ENCODE data around the gene ATP5F1D.

ATP5F1D gene

GRCh38 chr19:1281569-1282287 lies 40.2 kb downstream of the ATP5F1D start:
- Histone ChIP-seq H3K4me2 (ENCODE audit: low read depth, low read length, poor library complexity, severe bottlenecking) (no peak overlapping the region), H3K27me3 (ENCODE audit: insufficient read depth, low read length, poor library complexity, severe bottlenecking) (no peaks in the 10 kb centered on the region), H3K4me1 (ENCODE audit: insufficient read depth, low read length, poor library complexity, severe bottlenecking) (peaks cover under 1% of the 10 kb centered on the region), H3F3A (ENCODE audit: low read depth) (no peaks in the 10 kb centered on the region), H2AFZ (ENCODE audit: low read length) (no peak overlapping the region), H3K36me3 (ENCODE audit: insufficient read depth, low read length) (peaks cover 9% of the 10 kb centered on the region; the same call in 1 of the 2 replicates), H4K20me1 (ENCODE audit: insufficient read depth, low read length, poor library complexity, severe bottlenecking) (peaks cover under 1% of the 10 kb centered on the region), H3K4me3 (ENCODE audit: low read length, poor library complexity, severe bottlenecking) (no peak overlapping the region), H3K9me2 (replicated peaks; ENCODE audit: low read depth, low read length) (no peaks in the 10 kb centered on the region), H3K79me2 (ENCODE audit: insufficient read depth, low read length) (peaks cover 6% of the 10 kb centered on the region; the same call in 1 of the 2 replicates), H3K9me3 (ENCODE audit: insufficient read depth, low read depth, low read length) (no peaks in the 10 kb centered on the region), H3K9ac (ENCODE audit: low read depth, low read length, poor library complexity, severe bottlenecking) (no peak overlapping the region)
- TF ChIP-seq EZH2phosphoT487 (IDR thresholded peaks at IDR 0.05; ENCODE audit: borderline replicate concordance) (no peak), CTCF (conservative IDR thresholded peaks at IDR 0.05; ENCODE audit: low read length) (no peak)

- H3K9me3 ChIP-seq (ENCODE audit: insufficient read depth, low read depth, low read length): no peaks in the 10 kb centered on the region
- no peak overlapping the region for H3K4me2 ChIP-seq (ENCODE audit: low read depth, low read length, poor library complexity, severe bottlenecking)
- TF ChIP-seq EZH2phosphoT487 (IDR thresholded peaks at IDR 0.05; ENCODE audit: borderline replicate concordance) (no peak), CTCF (conservative IDR thresholded peaks at IDR 0.05; ENCODE audit: low read length) (no peak)
- no peaks in the 10 kb centered on the region for H3K79me2 ChIP-seq (ENCODE audit: insufficient read depth, low read length)
- no peaks in the 10 kb centered on the region for H3K27me3 ChIP-seq (ENCODE audit: insufficient read depth, low read length, poor library complexity, severe bottlenecking)
- H3K9ac ChIP-seq (ENCODE audit: low read depth, low read length, poor library complexity, severe bottlenecking): no peak overlapping the region
- H2AFZ ChIP-seq (ENCODE audit: low read length): no peak overlapping the region
- no peak overlapping the region for H3K4me3 ChIP-seq (ENCODE audit: low read length, poor library complexity, severe bottlenecking)
- no peaks in the 10 kb centered on the region for H3K4me1 ChIP-seq (ENCODE audit: insufficient read depth, low read length, poor library complexity, severe bottlenecking)
- H4K20me1 ChIP-seq (ENCODE audit: insufficient read depth, low read length, poor library complexity, severe bottlenecking): no peaks in the 10 kb centered on the region
- H3K36me3 ChIP-seq (ENCODE audit: insufficient read depth, low read length): peaks cover 9% of the 10 kb centered on the region; the same call in 1 of the 2 replicates
- no peaks in the 10 kb centered on the region for H3F3A ChIP-seq (ENCODE audit: low read depth)
- no peaks in the 10 kb centered on the region for H3K9me2 ChIP-seq (replicated peaks; ENCODE audit: low read depth, low read length)
Measured at GRCh38 chr19:1282588-1283206, 41.1 kb downstream of the ATP5F1D start.

- H2AFZ ChIP-seq (ENCODE audit: low read length): no peak overlapping the region
- H3K4me2 ChIP-seq (ENCODE audit: low read depth, low read length, poor library complexity, severe bottlenecking): no peak overlapping the region
- H3K27me3 ChIP-seq (ENCODE audit: insufficient read depth, low read length, poor library complexity, severe bottlenecking): no peaks in the 10 kb centered on the region
- no peaks in the 10 kb centered on the region for H3K9me2 ChIP-seq (replicated peaks; ENCODE audit: low read depth, low read length)
- TF ChIP-seq CTCF (conservative IDR thresholded peaks at IDR 0.05; ENCODE audit: low read length): no peak
- no peak for TF ChIP-seq EZH2phosphoT487 (IDR thresholded peaks at IDR 0.05; ENCODE audit: borderline replicate concordance)
- H3K4me3 ChIP-seq (ENCODE audit: low read length, poor library complexity, severe bottlenecking): no peak overlapping the region
- H3K36me3 ChIP-seq (ENCODE audit: insufficient read depth, low read length): peaks cover 9% of the 10 kb centered on the region; the same call in 1 of the 2 replicates
- H3K4me1 ChIP-seq (ENCODE audit: insufficient read depth, low read length, poor library complexity, severe bottlenecking): no peaks in the 10 kb centered on the region
- H3K9me3 ChIP-seq (ENCODE audit: insufficient read depth, low read depth, low read length): no peaks in the 10 kb centered on the region
- H3K9ac ChIP-seq (ENCODE audit: low read depth, low read length, poor library complexity, severe bottlenecking): no peak overlapping the region
- no peaks in the 10 kb centered on the region for H3F3A ChIP-seq (ENCODE audit: low read depth)
- no peaks in the 10 kb centered on the region for H3K79me2 ChIP-seq (ENCODE audit: insufficient read depth, low read length)
- H4K20me1 ChIP-seq (ENCODE audit: insufficient read depth, low read length, poor library complexity, severe bottlenecking): no peaks in the 10 kb centered on the region
Measured at GRCh38 chr19:1283207-1283916, 41.8 kb downstream of the ATP5F1D start.

Measured in Loucy (cell line).